ENCODE results near the gene GUCY1B1. TPM values are rescaled to one million over a fixed set of nuclear protein-coding genes. Genes with fewer than 3 reads are reported as not detected.

GUCY1B1 gene
- total RNA-seq = 33.1 TPM

GRCh38 chr4:155758481-155759371 is at the start of gene GUCY1B1:
TSS of gene GUCY1B1 (plus strand) at chr4:155759021. CDS start at chr4:155759141, 120 bp downstream.

Other genes with a start within 250 kb of the GUCY1B1 start
- gene GUCY1A1, start 92.2 kb upstream of the GUCY1B1 start, total RNA-seq = 76.6 TPM
- not detected for gene ASIC5, start 107.3 kb downstream of the GUCY1B1 start, total RNA-seq
- gene TDO2, start 144.7 kb downstream of the GUCY1B1 start, total RNA-seq = 0.82 TPM
- gene CTSO, start 194.8 kb downstream of the GUCY1B1 start, total RNA-seq = 30.5 TPM